ENCODE results near the gene SH3YL1.

SH3YL1 gene

DNA sequence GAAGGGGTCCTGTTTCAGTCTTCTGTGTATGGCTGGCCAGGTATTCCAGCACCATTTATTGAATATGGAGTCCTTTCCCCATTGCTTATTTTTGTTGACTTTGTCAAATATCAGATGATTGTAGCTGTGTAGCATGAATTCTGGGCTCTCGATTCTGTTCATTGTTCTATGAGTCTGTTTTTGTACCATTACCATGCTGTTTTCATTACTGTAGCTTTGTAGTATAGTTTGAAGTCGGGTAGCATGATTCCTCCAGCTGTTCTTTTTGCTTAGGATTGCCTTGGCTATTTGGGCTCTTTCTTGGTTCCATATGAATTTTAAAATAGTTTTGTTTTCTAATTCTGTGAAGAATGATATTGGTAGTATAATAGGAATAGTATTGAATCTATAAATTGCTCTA lies 6.0 kb downstream of the SH3YL1 start:
- H3K36me3 ChIP-seq (replicated peaks; ENCODE audit: insufficient read depth, low read length), result no peaks in the 10 kb centered on the region
- H2AFZ ChIP-seq (ENCODE audit: low read length), result no peak overlapping the region
- H3K79me2 ChIP-seq (ENCODE audit: low read length), result no peaks in the 10 kb centered on the region
- no peaks in the 10 kb centered on the region for H3K9me2 ChIP-seq (replicated peaks; ENCODE audit: insufficient read depth, low read length)
- H3K9me3 ChIP-seq (replicated peaks; ENCODE audit: insufficient read depth, low read length), result no peaks in the 10 kb centered on the region
- H3K27ac ChIP-seq (ENCODE audit: low read length), result no peak overlapping the region
- TF ChIP-seq EZH2 (optimal IDR thresholded peaks at IDR 0.05; ENCODE audit: low read depth, low read length) (no peak), EZH2phosphoT487 (IDR thresholded peaks at IDR 0.05; ENCODE audit: low read length) (no peak)
- TF ChIP-seq, protein P1, sequence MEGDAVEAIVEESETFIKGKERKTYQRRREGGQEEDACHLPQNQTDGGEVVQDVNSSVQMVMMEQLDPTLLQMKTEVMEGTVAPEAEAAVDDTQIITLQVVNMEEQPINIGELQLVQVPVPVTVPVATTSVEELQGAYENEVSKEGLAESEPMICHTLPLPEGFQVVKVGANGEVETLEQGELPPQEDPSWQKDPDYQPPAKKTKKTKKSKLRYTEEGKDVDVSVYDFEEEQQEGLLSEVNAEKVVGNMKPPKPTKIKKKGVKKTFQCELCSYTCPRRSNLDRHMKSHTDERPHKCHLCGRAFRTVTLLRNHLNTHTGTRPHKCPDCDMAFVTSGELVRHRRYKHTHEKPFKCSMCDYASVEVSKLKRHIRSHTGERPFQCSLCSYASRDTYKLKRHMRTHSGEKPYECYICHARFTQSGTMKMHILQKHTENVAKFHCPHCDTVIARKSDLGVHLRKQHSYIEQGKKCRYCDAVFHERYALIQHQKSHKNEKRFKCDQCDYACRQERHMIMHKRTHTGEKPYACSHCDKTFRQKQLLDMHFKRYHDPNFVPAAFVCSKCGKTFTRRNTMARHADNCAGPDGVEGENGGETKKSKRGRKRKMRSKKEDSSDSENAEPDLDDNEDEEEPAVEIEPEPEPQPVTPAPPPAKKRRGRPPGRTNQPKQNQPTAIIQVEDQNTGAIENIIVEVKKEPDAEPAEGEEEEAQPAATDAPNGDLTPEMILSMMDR (IDR thresholded peaks at IDR 0.05; ENCODE audit: low read length), result no peak
- no peak overlapping the region for H3K4me3 ChIP-seq (ENCODE audit: low read length)
- H3K27me3 ChIP-seq (replicated peaks; ENCODE audit: insufficient read depth, low read length), result no peaks in the 10 kb centered on the region
- H3K4me2 ChIP-seq (ENCODE audit: low read depth, low read length), result no peak overlapping the region
- H3K4me1 ChIP-seq (ENCODE audit: low read length), result no peaks in the 10 kb centered on the region
- no peak for DNase-seq
- H3F3A ChIP-seq (ENCODE audit: insufficient read depth, low read length), result no peaks in the 10 kb centered on the region
- H4K20me1 ChIP-seq (ENCODE audit: insufficient read depth, low read length), result no peaks in the 10 kb centered on the region
- no peak overlapping the region for H3K9ac ChIP-seq (ENCODE audit: low read length)

DNA sequence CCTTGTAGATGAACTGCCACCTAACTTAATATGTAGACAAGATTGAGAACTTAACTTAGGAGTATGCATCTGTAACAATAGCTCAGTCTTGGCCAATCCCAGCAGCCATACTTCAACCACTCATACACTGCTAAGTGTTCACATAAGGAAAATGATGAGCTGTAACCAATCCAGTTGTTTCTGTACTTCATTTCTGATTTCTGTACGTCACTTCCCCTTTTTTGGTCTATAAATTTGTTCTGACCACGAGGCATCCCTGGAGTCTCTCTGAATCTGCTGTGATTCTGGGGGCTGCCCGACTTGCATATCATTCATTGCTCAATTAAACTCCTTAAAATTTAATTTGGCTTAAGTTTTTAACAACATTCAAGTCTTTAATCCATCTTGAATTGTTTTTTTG lies 6.4 kb downstream of the SH3YL1 start:
- H3K9ac ChIP-seq (ENCODE audit: low read length), result no peak overlapping the region
- no peaks in the 10 kb centered on the region for H3K27me3 ChIP-seq (replicated peaks; ENCODE audit: insufficient read depth, low read length)
- no peak overlapping the region for H2AFZ ChIP-seq (ENCODE audit: low read length)
- DNase-seq, result no peak
- H3K27ac ChIP-seq (ENCODE audit: low read length), result no peak overlapping the region
- no peaks in the 10 kb centered on the region for H3K9me3 ChIP-seq (replicated peaks; ENCODE audit: insufficient read depth, low read length)
- no peaks in the 10 kb centered on the region for H3F3A ChIP-seq (ENCODE audit: insufficient read depth, low read length)
- no peak overlapping the region for H3K4me3 ChIP-seq (ENCODE audit: low read length)
- TF ChIP-seq, protein P1 (IDR thresholded peaks at IDR 0.05; ENCODE audit: low read length), result no peak
- TF ChIP-seq EZH2 (optimal IDR thresholded peaks at IDR 0.05; ENCODE audit: low read depth, low read length) (no peak), EZH2phosphoT487 (IDR thresholded peaks at IDR 0.05; ENCODE audit: low read length) (no peak)
- no peaks in the 10 kb centered on the region for H3K4me1 ChIP-seq (ENCODE audit: low read length)
- no peaks in the 10 kb centered on the region for H3K9me2 ChIP-seq (replicated peaks; ENCODE audit: insufficient read depth, low read length)
- H3K4me2 ChIP-seq (ENCODE audit: low read depth, low read length), result no peak overlapping the region
- H3K79me2 ChIP-seq (ENCODE audit: low read length), result no peaks in the 10 kb centered on the region
- no peaks in the 10 kb centered on the region for H4K20me1 ChIP-seq (ENCODE audit: insufficient read depth, low read length)
- H3K36me3 ChIP-seq (replicated peaks; ENCODE audit: insufficient read depth, low read length), result no peaks in the 10 kb centered on the region

DNA sequence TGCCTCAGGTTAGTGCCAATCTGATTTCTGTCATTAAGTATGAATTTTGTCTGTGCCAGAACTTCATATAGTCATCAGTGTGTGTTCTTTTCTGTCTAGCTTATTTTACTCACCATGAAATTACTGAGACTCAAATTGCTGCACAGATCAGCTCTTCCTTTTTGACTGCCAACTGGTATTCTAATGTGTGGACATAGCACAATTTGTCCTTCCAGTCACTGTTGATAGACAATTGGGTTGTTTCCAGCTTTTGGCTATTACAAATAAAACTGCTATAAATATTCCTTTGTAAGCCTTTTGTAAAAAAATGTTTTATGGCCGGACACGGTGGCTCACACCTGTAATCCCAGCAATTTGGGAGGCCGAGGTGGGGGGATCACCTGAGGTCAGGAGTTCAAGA lies 7.7 kb downstream of the SH3YL1 start:
- Histone ChIP-seq H3K9me3 (replicated peaks; ENCODE audit: insufficient read depth, low read length) (no peaks in the 10 kb centered on the region), H3K4me3 (ENCODE audit: low read length) (no peak overlapping the region), H2AFZ (ENCODE audit: low read length) (no peak overlapping the region), H3K36me3 (replicated peaks; ENCODE audit: insufficient read depth, low read length) (no peaks in the 10 kb centered on the region), H3K27me3 (replicated peaks; ENCODE audit: insufficient read depth, low read length) (no peaks in the 10 kb centered on the region), H3K9ac (ENCODE audit: low read length) (no peak overlapping the region), H3K79me2 (ENCODE audit: low read length) (no peaks in the 10 kb centered on the region), H3K9me2 (replicated peaks; ENCODE audit: insufficient read depth, low read length) (no peaks in the 10 kb centered on the region), H3K4me2 (ENCODE audit: low read depth, low read length) (no peak overlapping the region), H3K4me1 (ENCODE audit: low read length) (no peaks in the 10 kb centered on the region), H3F3A (ENCODE audit: insufficient read depth, low read length) (no peaks in the 10 kb centered on the region), H4K20me1 (ENCODE audit: insufficient read depth, low read length) (no peaks in the 10 kb centered on the region), H3K27ac (ENCODE audit: low read length) (no peak overlapping the region)
- TF ChIP-seq, protein P1 (IDR thresholded peaks at IDR 0.05; ENCODE audit: low read length), result no peak
- TF ChIP-seq EZH2phosphoT487 (IDR thresholded peaks at IDR 0.05; ENCODE audit: low read length), result no peak
- TF ChIP-seq EZH2 (optimal IDR thresholded peaks at IDR 0.05; ENCODE audit: low read depth, low read length), result no peak
- DNase-seq, result no peak

Data from MM.1S (cell line).